SK-N-DZ (cell line): Measurements from ENCODE around the gene OGDH.

ENCODE experiments used
- DNase-seq: peaks from one replicate; pipeline ENCODE4 v3.0.0-alpha.2; 2015; ENCODE audit warnings: low spot score

OGDH gene

DNA sequence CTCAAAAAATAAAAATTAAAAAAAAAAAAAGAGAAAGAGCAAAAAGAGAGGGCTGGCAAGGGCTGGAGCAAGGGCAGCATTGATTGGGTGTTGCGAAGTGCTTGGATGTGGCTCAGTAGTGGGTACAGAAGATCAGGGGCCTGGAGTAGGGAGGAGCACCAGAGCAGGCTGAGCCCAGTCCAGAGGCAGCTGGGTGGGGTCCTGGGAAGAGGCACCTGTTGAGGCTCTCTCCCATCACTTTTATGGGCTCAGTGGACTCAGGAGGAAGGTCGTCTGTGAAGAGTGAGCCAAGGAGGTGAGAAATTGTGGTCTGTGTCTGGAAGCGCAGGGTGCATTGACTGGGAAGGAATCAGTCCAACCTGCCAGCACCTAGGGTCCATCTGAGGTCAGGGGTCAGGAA, 130.5 kb downstream of the OGDH start:
- DNase-seq, result no peak

DNA sequence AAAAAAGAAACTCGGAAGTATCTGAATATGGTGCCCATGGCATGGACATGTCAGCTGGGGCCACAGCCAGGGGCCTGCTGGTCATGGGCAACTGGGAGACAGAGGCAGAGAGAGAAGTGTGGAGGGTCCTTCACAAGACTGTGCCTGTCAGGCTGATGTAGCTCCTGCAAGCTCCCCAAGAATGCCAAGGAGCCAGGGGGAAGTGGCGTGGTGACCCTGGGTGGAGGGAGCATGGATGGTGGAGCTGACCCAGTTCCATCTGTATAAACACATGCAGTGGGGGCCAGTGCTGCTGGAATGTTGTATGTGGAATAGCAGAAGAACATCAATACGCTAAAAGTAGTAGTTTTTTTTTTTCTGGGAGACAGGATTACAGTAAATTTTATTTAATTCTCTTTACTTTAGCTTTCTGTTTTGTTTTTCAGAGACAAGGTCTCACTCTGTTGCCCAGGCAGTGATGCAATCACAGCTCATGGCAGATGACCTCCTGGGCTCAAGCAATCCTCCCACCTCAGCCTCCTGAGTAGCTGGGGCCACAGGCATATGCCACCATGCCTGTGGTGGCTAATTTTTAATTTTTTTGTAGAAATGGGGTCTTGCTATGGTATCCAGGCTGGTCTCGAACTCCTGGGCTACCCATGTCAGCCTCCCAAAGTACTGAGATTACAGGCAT, 131.8 kb downstream of the OGDH start:
- DNase-seq, result no peak

DNA sequence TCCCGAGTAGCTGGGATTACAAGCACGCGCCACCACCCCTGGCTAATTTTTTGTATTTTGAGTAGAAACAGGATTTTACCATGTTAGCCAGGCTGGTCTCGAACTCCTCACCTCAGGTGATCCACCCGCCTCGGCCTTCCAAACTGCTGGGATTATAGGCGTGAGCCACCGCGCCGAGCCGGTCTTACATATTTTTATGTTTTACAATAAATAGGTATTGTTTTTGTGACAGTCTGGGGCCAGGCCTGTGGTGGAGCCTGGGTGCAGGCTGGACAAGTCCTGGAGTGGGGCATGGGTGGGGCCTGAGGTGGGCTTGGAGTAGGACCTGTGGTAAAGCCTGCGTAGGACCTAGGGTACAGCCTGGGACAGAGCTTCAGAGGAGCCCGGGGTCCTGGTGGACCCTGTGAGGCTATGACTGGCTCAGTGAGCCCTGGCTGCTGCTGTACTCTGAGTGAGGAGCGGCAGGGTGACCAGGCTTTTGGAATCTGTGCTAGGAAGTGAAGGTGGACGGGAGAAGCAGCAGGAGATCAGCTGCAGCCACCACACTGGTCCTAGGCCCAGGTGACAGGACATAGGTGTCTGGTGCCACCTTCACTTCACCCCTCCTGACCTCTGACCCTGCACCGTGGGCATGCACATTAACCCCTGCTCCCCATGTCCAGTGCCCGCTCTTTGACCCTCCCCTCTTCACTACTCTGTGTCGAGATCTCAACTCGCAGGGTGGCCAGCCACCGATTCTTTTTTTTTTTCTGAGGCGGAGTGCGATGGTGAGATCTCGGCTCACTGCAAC, 132.6 kb downstream of the OGDH start:
- DNase-seq, result no peak

DNA sequence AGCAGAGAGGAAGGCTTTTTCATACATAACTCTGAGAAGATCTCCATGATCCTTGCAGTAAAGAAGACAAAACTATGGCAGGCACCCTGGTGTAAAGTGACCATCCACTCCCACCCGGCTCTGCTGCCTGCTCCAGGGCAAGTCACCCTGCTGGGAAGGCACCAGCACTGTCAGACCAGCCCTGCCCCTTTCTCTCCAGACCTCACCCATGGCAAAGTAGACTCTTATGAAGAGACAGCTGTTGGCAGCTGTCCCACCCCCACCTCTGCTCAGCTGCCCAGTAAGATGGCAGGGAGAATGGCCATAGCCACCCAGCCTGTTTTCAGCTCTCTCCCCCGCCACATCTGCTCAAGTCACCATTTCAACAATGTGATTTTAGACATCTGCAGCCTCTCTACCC, 133.6 kb downstream of the OGDH start:
- no peak for DNase-seq

DNA sequence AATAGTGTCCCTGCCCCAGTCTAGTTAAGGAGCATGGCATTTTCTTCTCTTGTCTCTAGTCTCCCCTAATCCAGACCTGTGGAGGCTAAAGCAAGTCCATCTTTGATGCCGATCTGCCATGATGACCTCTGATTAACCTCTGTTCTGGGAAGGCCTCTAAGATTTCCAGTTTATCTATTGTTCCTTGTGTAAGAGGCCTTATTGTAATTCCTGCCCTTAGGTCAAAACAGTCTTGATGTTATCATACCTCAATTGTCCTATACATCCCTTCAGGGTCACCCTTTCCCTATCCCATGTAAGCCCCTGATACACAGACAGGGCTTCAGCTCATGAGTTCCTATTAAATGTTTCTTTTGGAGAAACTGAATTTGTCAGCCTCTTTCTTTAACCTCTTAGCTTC, 137.3 kb downstream of the OGDH start:
- peak; percentile 55 for DNase-seq

DNA sequence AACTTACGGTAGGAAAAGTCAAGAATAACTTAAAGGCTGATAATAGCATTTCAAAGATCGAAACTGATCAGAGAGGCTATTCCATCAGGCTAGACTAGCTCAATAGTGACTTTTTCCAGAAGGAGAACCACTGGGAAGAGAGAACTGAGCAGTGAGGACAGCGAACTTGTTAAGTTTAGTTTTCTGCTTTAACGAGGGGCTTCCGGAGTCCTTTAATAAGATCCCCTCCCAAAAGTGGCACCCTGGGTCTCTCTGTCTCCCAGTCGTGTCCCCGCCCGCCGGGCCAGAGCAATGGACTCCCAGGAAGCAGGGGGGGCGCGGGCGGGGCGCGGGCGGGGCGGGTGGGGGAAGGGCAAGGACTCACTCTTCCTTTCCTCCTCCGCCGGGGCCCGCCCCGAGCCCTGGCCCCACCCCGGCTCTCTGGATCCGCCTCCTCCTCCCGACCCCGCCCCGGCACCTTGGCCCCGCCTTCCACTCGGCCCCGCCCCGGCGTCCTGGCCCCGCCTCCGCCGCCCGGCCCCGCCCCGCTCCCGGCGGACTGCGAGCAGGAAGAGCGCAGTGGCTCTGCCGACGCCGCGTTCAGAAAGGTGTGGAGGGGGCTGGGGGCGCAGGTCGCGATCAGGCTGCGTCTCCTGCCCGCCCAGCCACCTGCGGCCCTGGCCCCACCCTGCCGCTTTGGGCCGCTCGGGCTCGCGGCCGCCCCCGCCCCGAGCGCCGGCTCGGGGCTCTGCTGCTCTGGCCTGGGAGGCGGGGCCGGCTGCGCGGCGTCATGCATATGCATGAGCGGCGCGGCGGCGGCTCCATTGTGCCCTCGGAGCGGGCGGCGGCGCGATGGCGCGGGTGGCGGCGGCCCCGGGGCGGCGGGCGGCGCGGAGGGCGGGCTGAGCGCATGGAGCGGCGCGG, 141.9 kb downstream of the OGDH start, which contains the start of gene ZMIZ2:
Gene ZMIZ2, plus strand, starts transcription at position 803 of the 903 bp plus-strand sequence. CDS start 7,403 bp downstream, outside the sequence.
- peak; percentile 82 for DNase-seq

DNA sequence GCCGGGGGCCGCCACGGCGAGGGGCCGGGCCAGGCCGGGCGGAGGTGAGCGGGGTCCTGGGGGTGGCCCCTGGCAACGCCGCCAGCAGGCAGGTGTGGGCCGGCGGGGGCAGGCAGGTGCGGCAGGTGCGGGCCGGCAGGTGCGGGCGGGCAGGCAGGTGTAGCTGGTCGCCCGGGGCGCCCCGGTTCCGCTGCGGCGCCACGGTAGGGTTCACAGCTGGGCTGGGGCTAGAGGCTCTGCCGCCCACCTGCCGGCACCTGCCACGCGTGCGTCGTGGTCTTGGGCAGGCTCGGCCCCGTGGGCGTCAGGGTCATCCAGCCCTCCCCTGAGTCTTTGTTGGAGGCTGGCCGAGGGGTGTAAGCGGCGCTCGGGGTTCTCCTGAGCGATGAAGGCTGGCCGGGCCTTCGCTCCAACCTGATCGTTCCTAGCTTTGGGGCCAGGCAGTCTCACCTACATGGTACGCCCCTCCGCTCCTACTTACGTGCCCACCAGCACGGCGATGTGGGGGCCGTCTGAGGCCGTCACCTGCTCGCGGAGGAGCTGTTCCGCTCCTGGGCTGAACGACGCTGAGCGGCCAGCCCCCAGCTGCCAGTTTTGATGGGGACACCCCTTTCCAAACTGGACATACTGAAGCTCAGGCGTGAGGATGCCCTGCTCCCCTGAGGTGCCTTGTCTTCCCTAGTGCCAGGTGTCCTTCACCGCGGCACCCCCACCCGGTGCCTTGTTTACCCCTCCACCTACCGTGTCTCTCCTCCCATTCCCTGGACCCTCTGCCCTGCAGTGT, 142.7 kb downstream of the OGDH start:
- no peak for DNase-seq

DNA sequence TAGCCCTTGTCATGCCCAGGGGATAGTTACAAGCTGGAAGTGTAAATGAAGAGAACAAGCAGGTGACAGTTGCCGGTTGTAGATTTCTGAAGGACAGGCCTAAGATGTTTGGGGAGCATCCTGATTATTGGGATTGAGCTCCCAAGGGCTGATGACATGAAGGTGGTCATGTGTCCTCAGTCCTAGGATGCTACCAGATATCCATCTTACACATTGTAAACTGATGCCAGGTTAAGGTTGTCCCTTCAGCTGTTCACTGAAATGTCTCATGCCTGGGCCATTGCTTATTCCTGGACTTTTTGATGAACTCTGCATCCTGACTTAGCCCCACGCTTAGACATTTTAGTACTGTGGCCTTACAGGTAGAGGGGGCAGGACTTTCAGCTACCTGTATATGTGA, 143.6 kb downstream of the OGDH start:
- no peak for DNase-seq

DNA sequence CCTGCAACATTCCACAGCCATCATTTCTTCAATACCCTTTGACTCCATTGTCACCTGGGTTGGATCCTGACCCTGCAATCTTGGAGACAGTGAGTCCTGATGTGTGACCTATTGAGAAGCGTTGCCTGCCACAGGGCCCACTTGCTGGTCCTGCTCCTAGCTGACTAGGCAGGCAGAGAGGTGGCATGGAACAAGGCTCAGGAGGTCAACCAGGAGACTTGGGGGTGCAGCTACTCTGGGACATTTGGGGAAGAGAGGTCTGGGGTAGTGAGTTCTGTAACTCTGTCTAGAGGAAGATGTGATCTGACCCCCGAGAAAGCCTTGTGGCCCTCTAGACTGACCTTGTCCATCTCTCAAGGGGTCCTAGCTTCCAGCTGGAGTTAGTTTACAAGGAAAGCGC, 144.0 kb downstream of the OGDH start:
- DNase-seq, result no peak

DNA sequence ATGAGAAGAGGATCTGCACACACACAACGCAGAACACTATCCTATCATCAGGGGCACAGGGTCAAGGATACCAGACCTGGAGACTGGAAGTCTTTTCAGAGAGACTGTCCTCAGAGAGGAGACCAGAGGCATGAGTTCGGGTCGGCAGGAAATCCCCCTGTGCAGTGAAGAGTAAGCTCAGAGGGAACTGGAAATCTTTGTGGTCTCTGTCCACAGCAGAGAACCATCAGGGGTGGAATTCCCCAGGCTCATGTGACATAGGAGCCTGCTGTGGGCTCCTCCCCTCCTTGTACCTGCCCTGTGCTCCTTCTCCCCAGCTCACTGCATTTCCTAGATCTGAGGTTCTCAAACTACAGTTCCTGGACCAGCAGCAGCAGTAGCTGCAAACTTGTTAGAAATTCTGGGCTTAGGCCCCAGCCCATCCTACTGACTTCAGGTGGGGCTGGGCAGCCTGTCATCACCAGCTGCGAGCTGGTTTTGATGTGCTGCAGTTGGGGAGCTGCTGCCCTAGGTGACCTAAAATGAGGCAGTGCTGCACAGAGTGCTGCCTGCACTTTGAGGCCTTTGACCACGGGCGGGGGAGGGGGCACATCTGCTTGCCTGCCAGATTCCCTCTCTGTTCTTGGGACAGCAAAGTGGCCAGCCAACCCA, 144.6 kb downstream of the OGDH start:
- DNase-seq, result no peak

DNA sequence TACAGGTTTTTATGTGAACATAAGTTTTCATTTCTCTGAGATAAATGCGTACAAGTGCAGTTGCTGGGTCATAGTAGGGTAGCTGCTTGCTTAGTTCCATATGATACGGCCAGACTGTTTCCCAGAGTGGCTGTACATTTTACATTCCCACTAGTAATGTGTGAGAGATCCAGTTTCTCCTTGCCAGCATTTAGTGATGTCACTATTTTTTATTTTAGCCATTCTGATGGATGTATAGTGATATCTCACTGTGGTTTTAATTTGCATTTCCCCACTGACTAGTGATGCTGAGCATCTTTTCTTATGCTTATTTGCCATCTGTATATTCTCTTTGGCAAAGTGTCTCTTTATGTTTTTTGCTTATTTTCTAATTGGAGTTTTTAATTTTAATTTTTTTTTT, 146.4 kb downstream of the OGDH start:
- DNase-seq, result no peak

DNA sequence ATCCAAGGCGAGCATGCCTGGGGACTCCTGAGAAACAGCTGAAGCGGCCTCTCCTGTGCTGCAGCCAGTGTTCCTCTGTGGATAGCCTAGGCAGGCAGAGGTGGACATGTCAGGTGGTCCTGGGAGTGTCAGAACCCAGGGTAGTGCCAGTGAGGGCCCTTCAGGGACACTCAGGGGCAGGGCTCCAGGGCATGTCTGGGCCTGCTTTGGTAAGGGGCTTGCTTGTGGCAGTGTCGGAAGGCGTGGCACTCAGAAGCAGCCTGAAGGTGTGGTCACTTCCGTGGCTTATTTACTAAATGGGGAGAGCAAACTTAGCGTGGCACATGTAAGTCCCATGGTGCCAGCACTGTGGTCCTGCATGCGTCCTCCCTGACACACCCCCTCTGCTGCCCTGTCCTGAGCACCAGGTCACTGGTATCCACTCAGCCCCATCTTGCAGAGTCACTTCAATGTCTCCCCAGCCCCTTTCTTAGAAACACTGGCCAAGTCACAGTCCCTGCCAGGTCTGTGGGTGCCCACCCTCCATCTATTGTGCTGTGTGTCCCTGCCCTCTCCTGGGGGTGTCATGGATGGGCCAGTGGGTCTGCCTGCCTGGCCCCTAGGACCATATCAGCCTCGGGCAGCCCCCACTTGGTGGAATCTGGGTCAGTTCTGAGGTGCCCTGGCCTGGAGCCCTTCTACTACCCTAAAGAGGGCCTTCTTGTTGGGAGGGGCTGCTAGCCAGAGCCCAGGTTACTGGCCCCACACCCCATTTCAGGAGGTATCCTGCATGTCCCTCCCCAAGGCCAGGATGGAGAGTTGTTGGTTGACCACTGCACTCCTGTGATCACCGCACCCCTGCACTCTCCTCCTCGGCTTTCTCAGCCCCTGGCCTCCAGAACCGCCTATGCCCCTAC, 148.6 kb downstream of the OGDH start:
- DNase-seq, result no peak

DNA sequence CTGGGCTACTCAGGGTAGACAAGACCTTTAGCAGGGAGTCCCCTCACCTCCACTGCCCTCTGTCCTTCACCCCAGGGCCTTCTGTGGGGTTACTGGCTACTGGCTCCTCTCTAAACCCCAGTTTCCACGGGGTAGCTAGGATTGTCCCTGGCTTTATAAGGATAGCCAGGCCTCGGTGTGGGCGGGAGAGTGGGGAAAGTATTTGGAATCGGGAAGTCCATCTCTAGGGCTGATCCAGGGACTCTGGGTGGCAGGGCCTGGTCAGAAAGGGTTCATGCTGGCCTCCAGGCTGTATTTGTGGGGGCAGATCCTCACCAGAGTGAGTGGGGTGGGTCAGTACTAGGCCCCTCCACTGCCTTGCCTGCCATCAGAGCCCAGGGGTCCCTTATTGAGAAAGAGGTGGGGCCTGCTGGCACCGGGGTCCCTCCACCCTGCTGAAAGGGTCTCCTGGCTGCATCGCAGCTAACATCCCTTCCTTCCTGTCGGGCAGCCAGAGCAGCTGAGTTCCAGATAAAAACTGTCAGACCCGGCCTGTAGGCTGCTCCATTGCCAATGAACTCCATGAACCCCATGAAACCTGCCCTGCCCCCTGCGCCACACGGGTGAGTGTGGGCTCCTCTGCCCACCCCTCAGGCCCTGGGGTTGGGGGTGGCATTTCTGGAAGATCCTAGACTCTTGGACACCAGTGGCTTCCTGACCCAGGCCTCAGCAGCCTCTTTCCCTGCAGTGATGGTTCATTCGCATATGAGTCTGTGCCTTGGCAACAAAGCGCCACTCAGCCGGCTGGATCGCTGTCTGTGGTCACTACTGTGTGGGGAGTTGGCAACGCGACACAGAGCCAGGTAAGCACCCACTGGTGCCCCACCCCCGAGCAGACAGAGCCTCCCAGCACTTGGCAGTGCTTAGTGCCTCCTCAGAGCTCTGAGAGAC, 149.5 kb downstream of the OGDH start:
- no peak for DNase-seq

DNA sequence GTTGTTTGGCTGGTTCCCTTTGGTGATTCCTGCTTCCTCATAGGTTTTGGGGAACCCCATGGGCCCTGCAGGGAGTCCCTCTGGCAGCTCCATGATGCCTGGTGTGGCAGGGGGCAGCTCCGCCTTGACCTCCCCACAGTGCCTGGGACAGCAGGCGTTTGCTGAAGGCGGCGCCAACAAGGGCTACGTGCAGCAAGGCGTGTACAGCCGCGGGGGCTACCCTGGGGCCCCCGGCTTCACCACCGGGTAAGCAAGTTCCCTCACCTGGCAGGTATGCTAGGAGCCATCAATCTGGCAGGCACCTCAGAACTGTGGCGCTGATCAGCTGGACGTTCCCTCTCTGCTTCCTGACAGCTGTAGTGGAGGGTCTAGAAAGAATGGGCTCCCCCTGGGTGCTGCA, 150.5 kb downstream of the OGDH start:
- DNase-seq, result no peak

DNA sequence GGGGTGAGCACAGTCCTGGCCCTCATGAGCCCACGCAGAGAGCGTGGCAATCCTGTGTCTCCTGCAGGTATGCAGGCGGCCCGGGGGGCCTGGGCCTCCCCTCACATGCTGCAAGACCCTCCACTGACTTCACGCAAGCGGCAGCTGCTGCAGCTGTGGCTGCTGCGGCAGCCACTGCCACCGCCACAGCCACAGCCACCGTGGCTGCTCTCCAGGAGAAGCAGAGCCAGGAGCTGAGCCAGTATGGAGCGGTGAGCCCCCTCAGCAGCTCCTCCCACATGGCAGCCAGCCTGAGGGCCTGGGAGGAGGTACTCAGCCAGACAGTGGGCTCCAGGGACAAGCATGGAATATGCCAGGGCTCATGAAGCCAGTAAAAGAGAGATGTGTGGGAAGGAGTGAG, 150.9 kb downstream of the OGDH start:
- DNase-seq, result no peak

DNA sequence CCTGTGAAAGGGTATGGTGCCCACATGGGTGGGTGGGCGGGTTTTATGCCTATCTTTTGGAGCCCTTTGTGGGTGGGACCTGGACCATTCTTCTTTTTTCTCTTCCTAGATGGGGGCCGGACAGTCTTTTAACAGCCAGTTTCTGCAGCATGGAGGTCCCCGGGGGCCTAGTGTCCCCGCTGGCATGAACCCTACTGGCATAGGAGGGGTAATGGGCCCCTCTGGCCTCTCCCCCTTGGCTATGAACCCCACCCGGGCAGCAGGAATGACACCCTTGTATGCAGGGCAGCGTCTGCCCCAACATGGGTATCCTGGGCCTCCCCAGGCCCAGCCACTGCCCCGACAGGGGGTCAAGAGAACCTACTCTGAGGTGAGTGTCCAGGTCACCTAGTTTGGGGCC, 151.3 kb downstream of the OGDH start:
- DNase-seq, result no peak
